ENCODE data around the gene PRDM16.

- TF ChIP-seq, protein P1, sequence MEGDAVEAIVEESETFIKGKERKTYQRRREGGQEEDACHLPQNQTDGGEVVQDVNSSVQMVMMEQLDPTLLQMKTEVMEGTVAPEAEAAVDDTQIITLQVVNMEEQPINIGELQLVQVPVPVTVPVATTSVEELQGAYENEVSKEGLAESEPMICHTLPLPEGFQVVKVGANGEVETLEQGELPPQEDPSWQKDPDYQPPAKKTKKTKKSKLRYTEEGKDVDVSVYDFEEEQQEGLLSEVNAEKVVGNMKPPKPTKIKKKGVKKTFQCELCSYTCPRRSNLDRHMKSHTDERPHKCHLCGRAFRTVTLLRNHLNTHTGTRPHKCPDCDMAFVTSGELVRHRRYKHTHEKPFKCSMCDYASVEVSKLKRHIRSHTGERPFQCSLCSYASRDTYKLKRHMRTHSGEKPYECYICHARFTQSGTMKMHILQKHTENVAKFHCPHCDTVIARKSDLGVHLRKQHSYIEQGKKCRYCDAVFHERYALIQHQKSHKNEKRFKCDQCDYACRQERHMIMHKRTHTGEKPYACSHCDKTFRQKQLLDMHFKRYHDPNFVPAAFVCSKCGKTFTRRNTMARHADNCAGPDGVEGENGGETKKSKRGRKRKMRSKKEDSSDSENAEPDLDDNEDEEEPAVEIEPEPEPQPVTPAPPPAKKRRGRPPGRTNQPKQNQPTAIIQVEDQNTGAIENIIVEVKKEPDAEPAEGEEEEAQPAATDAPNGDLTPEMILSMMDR (conservative IDR thresholded peaks at IDR 0.05 in 1 of 2, IDR thresholded peaks at IDR 0.05 in 1 of 2; ENCODE audit: extremely low read depth in 1 of 2, insufficient read depth in 1 of 2, low read depth in 1 of 2, low read length in 2 of 2) = no peak
- TF ChIP-seq EZH2 (IDR thresholded peaks at IDR 0.05; ENCODE audit: borderline replicate concordance, low read length) = no peak
Measured at GRCh38 chr1:3382326-3383057, 313.5 kb downstream of the PRDM16 start.
